Epithelial cell of esophagus (primary cell): ENCODE measurements around the gene SAMD13.
A peak's percentile ranks its signal among the peaks of the same experiment; 100 is the strongest.

ENCODE experiments used
- DNase-seq: peaks from one replicate; pipeline ENCODE4 v3.0.0; 2010; ENCODE audit warnings: low read depth
- H3K4me3 ChIP-seq: 2 replicates; pipeline ENCODE4 v1.5.1; 2011; ENCODE audit warnings: mild to moderate bottlenecking, low read length, control low read depth
- TF ChIP-seq, protein P1 (sequence below): IDR thresholded peaks from 2 replicates; pipeline ENCODE4 v1.5.1; 2011; ENCODE audit warnings: low read depth, mild to moderate bottlenecking, low read length, control low read depth, inconsistent platforms; ENCODE audit not compliant: insufficient read depth; ENCODE audit errors: missing control alignments

Gene SAMD13

DNA sequence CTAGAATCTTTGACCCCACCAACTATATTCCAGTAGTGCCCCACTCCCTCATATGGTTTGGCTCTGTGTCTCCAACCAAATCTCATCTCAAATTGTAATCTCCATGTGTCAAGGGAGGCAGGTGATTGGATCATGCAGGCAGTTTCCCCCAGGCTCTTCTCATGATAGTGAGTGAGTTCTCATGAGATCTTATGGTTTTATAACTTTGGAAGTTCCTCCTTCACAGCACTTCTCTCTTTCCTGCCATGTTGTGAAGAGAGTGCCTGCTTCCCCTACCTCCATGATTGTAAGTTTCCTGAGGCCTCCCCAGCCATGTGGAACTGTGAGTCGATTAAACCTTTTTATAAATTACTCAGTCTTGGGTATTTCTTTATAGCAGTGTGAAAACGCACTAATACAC, 7.7 kb upstream of the SAMD13 start:
- no peak for DNase-seq
- TF ChIP-seq, protein P1, sequence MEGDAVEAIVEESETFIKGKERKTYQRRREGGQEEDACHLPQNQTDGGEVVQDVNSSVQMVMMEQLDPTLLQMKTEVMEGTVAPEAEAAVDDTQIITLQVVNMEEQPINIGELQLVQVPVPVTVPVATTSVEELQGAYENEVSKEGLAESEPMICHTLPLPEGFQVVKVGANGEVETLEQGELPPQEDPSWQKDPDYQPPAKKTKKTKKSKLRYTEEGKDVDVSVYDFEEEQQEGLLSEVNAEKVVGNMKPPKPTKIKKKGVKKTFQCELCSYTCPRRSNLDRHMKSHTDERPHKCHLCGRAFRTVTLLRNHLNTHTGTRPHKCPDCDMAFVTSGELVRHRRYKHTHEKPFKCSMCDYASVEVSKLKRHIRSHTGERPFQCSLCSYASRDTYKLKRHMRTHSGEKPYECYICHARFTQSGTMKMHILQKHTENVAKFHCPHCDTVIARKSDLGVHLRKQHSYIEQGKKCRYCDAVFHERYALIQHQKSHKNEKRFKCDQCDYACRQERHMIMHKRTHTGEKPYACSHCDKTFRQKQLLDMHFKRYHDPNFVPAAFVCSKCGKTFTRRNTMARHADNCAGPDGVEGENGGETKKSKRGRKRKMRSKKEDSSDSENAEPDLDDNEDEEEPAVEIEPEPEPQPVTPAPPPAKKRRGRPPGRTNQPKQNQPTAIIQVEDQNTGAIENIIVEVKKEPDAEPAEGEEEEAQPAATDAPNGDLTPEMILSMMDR = no peak
- no peak overlapping the region for H3K4me3 ChIP-seq

DNA sequence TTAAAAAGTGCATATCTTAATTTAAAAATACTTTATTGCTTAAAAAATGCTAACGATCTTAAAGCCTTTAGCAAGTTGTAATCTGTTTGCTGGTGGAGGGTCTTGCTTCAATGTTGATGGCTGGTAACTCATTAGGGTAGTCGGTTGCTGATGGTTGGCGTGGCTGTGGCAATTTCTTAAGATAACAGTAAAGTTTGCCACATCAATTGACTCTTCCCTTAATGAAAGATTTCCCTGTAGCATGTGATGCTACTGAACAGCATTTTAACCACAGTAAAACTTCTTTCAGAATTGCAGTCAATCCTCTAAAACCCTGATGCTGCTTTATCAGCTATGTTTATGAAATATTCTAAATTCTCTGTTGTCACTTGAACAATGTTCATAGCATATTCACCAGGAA, 6.8 kb upstream of the SAMD13 start:
- DNase-seq = no peak
- no peak overlapping the region for H3K4me3 ChIP-seq
- TF ChIP-seq, protein P1 = no peak

DNA sequence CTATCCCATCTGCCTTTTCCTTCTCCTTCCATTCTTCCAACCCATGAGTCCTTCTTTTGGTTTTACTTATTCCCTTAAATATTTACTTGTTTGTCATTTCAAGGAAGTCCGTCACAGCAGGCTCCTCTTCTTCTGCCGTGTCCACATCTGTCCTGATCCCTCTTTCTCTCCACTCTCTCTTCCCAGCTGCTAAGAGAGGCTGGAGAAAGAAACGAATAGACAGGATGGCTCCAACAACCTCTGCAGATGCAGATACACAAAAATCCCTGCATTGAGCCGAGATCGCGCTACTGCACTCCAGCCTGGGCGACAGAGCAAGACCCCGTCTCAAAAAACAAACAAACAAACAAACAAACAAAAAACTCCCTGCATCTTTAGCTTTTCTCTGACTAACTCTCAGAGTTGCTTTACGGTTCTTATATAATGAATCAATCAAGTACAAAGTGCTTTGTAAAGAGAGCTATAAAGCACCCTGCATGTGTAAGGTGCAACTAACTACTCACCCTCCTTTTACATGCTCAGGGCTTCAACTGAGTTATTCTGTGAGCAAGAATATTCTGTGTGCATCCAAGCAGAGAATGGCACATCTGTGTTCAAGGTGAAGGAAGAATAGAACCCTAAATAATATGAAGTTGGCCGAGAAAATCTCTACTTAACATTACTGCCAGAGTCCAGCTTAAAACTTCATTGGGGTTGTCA, 3.8 kb upstream of the SAMD13 start:
- TF ChIP-seq, protein P1 = no peak

DNA sequence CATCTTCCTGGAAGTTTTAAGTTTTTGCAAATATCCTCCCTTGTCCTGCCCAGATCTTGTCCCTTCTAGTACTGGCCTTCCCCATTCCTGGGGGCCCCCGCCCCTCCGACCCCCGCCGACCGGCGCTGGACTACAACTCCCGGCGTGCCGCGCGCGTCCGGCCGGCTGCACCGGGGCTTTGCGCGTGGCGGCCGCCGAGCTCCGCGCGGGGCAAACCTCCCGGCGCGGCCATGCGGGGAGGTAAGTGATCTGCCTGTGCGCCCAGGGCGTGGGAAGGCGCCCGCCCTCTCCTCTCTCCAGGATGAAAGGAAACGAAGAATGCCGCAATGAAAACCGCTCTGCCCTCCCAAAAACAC, 3.2 kb upstream of the SAMD13 start:
- peak; percentile 31 for DNase-seq
- TF ChIP-seq, protein P1 = no peak
- peak overlapping the region; percentile 81 for H3K4me3 ChIP-seq

More for the DNA sequence above, 3.8 kb upstream of the SAMD13 start:
- DNase-seq = no peak
- peak overlapping the region; percentile 81 for H3K4me3 ChIP-seq

DNA sequence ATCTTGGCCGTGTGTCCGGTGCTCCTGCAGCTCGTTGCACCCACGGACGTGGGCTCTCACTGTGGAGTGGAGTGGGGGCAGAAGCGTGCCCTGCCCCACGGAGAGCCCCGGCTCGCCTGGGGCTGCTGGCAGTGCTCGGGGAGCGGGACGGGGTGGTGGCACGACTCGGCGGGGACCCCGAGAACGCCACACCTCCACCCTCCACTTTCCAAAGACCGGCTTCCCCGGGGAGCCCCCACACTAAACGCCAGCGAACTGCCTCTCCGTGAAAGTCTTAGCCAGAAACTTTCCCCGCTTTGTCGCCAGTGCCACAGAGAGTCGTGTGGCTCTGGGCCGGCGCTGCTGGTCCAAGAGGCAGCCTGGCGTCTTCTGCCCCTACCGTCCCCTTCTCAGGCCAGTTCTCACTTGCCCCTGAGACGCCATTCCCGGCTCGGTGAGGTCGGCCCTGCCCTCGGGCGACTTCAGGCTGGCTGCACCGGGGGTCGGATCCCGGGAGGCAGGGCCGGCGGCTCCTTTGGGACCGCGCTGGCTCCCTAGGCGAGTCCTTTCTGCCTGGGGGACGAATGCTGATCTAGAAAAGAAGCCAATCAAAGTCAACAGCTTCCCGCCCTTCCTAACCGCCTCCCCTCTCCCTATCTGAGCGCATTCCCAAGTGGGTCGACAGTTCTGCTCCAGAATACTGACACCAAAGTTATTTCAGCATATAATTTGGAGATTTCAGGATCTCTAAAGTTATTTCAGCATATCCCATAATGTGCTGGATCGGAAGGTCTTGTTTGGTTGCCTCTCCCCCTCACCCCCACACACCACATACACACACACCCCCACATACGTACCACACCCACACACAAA, 2.6 kb upstream of the SAMD13 start:
- TF ChIP-seq, protein P1 = no peak
- DNase-seq = peak; percentile 21
- peak overlapping the region; percentile 81 for H3K4me3 ChIP-seq

DNA sequence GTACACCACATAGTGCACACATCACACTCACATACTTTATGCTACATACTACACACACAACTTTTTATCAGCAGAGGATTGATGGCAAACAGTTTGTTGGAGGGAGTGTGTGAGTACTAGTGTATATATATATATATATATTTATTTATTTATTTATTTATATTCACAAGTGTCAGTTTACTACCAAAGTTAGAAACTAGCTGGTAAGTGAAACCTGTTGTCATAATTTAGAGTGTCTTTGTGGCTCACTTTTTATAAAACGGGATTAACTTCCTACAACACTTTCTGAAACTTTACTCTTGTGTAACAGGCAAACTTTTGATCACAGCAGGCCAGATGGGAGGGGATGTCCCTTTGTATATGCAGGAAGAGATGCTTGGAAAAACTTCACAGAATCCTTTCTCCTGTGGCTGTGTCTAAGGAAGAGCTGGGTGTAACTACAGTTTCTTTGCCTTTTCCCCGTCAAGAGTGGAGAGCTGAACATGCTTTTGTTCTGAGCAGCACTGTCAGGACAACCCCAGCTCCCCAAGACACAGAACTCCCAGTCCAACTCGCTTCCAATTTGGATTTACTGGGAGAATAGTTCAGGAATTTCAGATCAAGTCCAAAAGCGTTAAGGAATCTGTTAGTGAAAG, 1.9 kb upstream of the SAMD13 start:
- peak; percentile 2 for DNase-seq
- TF ChIP-seq, protein P1 = no peak
- H3K4me3 ChIP-seq = peak overlapping the region; percentile 81
